Globus pallidus (tissue), 1 donor: ENCODE data around the gene CARNS1.

Experiments used
- DNase-seq: peaks from one replicate; pipeline ENCODE4 v3.0.0-alpha.2; 2015; ENCODE audit warnings: low spot score

The CARNS1 gene

DNA sequence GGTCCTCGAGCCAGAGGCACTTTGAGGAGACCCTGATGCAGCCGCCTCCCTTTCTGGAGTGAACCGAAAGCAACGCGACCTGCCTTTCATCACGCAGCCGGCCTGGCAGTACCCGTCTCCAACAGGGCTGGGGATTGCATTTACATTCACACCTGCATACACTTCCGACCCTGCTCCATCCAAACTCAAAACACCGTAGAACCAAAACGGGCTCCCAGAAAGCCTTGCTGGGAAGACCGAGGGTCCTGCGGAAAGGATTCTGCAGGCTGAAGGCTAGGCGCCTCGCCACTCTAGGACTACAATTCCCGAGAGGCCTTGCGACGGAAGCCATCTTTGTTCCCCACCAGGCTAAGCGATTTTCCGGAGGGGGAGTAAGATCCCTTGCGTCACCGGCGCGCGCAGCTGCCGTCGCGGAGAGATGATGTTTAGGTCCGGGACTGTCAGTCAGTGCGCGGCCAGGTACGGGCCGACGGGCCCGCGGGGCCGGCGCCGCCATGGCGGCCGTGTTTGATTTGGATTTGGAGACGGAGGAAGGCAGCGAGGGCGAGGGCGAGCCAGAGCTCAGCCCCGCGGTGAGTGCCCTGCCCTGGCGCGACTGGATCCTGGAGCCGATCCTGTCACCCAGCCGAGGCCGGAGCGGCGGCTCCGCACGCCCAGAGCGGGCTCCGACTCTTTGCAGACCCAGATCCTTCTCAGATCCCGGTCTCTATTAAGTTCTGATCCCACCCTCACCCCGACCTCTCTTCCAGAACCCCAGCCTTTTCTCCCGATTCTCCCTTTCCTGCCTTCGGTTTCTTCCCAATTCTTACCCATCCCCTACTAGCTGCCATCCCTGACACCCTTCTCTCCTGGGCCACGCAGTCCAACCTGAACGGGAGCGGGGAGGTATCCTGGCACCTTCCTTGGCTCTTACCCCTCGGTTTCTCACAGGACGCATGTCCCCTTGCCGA is 12.8 kb downstream of the CARNS1 start, which contains the start of gene RPS6KB2:
TSS of gene RPS6KB2 (plus strand) at position 443 of the 950 bp plus-strand sequence. CDS start at position 495, 52 bp downstream.
- peak; percentile 97 for DNase-seq

DNA sequence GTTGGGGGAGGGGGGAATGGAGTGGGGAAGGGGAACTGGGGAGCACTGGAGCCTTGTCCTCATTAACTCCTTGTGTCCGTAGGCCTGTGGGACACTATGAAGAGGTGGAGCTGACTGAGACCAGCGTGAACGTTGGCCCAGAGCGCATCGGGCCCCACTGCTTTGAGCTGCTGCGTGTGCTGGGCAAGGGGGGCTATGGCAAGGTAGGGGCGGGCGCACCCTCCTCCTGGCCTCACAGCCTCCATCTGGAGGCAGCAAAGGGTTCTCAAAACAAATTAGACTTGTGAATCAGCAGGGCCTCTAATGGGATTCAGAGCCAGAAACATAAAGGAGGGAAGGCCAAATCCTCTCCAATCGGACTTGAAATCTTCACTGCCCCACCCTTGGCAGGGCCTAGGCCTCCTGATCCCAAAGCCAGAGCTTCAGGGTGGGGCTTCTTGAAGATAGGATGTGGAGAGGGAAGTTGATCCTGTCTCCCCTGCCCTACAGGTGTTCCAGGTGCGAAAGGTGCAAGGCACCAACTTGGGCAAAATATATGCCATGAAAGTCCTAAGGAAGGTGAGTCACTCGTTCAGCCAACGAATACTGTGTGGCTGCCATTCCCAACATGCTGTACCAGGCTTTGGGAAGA is 13.7 kb downstream of the CARNS1 start:
- DNase-seq: no peak

DNA sequence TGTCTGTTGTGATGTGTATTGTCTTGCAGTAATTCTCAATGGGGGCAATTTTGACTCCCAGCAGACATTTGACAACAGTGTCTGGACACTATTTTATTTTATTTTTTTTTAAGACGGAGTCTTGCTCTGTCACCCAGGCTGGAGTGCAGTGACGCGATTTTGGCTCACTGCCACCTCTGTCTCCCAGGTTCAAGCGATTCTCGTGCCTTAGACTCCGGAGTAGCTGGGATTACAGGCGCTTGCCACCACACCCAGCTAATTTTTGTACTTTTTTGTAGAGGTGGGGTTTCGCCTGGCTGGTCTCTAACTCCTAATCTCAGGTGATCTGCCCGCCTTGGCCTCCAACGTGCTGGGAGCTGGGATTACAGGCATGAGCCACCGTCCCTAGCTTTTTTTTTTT is 14.2 kb downstream of the CARNS1 start:
- no peak for DNase-seq

DNA sequence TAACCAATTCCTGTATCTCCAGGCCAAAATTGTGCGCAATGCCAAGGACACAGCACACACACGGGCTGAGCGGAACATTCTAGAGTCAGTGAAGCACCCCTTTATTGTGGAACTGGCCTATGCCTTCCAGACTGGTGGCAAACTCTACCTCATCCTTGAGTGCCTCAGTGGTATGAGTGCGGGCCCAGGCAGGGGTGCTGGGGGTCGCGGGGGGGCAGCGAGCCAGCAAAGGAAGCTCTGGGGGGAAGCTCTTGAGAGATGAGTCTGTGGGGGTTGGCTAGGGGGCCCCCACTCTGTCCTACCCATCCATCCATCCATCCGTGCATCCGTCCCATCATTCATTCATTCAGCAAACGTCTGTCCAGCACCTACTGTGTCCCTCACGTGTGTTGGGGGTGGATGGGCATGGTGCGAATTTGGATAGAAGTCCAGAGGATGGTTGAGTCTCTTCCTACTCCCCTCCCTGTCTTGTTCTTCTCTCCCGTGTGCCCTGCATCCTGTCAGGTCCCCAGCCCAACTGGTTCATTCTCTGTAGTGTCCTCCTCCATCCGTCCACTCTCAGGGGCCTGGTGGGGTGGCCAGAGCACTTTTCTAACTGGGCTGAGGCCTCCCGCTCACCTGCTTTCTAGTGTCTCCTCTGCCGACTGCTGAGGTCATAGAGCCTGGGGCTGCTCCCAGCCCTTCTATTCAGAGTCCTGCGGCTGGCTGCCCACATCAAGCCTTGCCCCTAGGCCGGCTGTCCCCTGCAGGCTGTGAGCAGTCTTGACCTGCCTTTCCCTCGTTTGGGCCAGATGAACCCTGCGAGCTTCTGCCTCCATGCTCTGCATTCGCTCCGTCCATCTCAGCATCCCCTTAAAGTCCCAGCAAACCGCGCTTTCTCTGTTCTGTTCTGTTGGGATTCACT is 16.1 kb downstream of the CARNS1 start:
- DNase-seq: no peak

DNA sequence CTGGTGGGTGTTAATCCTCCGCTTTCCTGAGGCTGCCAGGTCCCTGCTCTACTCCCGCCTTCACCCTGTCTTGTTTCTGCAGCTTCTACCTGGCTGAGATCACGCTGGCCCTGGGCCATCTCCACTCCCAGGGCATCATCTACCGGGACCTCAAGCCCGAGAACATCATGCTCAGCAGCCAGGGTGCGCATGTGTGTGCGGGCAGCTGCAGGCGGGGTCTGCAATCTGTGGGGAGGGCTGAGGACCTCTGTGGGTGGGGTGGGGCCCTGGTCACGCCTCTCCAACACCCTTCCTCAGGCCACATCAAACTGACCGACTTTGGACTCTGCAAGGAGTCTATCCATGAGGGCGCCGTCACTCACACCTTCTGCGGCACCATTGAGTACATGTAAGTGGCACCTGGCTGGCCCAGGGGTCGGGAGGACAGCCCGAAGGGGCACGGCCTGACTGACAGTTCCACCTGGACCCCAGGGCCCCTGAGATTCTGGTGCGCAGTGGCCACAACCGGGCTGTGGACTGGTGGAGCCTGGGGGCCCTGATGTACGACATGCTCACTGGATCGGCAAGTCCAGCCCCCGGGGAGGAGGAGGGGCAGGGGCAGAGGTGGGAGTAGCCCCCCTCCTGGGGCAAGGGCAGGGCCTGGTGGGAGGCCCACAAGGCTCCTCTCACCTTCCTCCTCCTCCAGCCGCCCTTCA is 17.3 kb downstream of the CARNS1 start:
- no peak for DNase-seq

DNA sequence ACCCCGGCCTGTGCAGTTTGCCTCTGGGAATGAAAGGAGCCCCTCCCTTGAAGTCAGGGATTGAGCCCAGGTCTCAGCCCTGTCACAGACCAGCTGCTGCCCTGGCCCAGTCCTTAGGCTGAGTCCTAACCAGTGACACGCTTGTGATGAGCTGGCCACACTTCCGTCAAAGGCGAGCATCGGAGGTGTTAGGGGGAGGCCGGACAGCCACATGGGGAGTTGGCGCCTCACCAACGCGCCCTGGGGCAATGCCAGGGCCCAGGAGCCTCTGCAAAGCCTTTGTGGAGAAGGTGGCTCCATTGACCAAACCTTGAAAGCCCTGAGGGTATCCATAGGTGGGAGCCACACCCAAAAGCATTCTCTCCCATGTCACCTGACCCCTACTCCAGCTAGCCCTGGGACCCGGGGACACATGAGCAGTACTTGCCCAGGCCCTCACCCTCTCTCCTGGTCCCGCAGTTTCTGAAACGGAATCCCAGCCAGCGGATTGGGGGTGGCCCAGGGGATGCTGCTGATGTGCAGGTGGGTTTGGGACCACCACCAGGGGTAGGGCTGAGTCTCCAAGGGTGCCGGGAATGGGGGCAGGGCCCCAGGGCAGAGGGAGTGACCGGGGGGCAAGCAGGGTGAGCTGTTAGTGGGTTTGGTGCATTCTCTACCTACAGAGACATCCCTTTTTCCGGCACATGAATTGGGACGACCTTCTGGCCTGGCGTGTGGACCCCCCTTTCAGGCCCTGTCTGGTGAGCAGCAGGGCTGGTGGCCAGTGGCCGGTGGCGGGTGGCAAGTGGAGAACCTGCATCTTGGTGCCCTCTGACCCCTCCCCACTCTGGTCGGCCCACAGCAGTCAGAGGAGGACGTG is 18.3 kb downstream of the CARNS1 start:
- no peak for DNase-seq

DNA sequence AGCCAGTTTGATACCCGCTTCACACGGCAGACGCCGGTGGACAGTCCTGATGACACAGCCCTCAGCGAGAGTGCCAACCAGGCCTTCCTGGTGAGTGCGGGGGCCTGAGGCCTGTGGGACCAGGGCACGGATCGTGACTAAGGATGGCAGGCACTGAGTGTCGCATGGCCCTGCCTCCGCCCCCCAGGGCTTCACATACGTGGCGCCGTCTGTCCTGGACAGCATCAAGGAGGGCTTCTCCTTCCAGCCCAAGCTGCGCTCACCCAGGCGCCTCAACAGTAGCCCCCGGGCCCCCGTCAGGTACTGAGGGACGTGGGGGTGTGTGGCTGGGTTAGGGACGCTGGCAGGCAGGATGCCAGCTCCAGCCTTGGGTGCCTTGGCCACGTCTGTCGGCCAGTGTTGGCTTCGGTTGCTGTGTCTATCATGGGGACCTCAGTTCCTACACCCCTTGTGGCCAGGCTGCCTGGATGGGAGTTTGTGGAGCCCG is 19.0 kb downstream of the CARNS1 start:
- no peak for DNase-seq

DNA sequence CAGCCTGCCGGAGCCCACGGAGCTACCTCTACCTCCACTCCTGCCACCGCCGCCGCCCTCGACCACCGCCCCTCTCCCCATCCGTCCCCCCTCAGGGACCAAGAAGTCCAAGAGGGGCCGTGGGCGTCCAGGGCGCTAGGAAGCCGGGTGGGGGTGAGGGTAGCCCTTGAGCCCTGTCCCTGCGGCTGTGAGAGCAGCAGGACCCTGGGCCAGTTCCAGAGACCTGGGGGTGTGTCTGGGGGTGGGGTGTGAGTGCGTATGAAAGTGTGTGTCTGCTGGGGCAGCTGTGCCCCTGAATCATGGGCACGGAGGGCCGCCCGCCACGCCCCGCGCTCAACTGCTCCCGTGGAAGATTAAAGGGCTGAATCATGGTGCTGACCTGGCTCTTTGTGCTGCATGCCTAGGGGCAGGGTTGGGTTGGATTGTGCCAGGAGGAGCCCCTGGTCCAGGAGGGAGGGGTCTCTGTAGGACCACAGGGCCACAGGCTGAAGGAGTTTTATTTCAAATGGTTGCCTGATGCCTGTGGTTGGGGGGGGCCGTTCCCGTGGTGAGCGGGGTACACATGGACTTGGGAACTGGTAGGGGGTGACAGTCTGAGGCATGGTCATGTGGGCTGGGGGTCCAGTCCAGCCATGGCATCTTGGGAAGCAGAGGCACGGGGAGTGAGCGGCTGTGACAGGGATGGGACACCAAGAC is 19.7 kb downstream of the CARNS1 start:
- no peak for DNase-seq

DNA sequence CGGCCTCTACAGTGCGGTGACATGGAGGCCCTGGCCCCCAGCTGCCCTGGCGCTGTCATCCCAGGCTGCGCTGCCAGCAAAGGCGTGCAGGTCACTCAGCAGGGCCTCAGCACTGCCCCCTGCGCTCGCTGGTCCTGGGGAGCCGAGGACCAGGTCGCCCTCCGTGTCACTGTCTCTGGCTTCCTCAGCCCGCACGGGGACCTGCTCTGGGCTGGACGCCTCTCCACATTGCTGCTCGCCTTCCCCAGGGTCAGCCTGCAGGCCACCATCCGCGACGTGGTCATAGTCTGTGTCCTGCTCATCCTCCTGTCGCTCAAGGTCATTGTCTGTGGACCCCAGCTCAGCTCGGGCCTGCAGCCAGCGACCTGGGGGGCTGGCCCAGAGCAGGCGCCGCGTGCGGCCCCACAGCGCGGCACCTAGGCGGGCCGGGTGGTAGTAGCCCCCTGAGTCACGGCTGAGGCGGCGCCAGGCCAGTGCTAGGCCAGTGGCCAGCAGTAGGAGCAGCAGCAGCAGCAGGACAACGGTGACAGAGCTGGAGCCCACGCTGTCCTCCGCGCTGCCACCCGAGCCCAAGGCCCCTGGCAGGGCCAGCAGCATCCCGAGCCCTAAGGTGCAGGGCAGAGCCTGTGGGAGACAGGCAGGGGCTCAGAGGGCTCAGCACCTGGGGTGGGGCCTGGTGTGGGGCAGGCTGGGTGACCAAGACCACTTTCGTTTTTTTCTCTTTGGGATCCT is 20.4 kb downstream of the CARNS1 start:
- no peak for DNase-seq

DNA sequence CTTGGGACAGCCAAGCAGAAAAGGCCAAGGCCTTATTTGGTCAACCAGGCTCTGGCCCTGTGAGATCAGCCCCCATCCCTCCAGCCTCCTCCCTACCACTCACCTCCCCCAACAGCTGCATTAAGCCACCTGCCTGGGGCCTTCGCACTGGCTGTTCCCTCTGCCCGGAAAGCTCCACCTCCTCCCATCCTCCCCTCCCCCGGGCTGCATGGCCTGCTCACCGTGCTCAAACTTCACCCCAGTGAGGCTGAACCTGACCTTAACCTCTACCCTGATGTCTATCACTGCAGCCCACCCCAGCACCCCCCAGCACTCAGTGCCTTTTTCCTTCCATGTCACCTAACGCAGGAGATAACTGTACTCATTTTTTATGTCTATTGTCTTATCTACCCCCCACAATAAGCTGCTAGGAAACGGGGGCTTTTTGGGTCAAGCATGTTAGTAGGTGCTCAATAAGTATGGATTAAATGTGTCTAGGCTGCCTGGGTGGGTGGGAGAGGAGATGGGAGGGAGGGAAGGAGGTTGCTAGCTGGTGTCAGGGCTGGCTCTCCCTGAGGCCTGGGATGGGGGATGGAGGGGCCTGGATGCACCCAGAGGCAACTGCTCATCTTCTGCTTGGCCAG is 21.1 kb downstream of the CARNS1 start:
- no peak for DNase-seq

DNA sequence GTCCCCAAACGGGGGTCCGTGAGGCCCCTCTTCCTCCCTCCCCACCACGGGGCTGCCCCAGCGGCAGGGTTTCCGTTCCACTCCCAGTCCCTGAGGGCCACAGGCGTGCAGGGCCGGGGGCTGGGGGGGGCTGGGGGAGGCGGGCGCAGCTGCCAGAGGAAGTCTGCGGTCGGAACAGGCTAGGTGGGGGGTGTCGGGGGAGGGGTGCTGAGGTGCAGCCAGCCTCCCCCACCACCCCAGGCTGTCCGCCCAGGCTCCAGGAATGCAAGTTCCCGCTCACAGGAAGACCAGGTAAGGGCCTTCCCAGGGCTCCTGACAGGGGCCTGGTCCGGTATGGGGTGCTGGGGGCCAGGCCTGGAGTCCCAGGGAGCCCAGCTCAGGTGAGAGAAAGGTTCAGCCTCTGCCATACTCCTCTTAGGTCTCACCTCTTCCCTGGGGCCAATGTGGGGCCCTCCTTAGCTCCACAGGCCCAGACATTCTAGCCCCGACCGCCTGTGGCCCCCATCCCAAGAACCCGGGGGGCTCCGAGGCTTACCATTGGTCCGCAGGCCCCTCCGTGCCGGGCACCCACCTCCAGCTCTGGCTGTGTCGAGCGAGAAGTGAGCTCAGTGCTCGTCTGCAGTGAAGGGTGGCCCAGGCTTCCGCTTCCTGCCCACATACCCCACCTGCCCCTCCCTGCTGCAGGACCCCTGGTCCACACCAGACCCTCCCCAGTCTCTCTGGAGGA is 21.8 kb downstream of the CARNS1 start, which contains the start of gene PTPRCAP:
TSS of gene PTPRCAP (minus strand) at position 601 of the 727 bp plus-strand sequence. CDS start at position 538, 63 bp downstream.
- DNase-seq: no peak

DNA sequence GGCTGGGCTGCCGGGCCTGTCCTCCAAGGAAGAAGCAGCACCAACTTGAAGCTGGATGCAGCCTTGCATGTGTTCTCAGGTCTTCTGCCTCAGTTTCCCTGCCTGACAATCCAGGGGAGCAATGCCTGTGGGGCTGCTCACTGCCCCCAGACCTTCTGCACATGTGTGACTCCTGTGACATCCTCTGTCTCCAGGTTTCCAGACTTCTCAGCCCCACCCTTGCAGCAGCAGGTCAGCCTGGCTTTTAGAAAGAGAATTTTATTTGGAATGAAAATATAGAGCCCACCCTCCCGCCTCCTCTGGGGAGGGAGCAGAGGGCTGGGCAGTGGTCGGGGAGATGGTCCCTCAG is 22.3 kb downstream of the CARNS1 start:
- DNase-seq: no peak

DNA sequence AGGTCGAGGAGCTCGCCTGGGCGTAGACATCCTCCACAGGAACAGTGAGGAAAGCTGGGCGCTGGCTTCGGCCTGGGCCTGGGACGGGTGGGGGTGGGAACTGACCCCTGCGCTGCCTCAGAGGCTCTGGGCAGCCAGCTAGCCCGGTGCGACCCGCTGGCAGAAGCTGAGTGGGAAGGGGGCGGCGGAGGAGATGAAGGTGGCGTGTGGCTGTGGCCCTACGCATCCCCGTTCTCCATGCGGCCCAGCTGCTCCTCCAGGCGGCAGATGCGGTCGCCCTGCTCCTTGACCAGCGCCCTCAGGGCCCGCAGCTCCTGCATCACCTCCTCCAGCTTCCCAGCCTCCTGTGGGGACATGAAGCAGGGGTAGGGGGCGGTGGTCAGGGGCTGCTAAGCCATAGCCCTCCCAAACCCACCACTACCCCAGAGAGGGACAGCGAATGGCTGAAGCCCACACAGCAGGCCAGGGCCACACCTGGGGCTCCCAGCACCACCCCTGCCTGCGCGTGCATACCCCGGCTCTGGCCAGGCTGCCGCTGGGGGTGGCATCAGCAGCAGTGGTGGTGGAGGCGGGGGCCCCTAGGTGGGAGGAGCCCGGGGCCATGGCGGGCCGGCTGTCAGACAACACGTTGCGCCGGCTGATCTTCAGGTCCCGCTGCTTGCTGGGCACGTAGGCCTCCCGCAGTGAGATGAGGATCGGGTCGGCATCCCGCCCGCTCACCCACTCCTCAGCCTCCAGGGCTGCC is 22.9 kb downstream of the CARNS1 start:
- no peak for DNase-seq

DNA sequence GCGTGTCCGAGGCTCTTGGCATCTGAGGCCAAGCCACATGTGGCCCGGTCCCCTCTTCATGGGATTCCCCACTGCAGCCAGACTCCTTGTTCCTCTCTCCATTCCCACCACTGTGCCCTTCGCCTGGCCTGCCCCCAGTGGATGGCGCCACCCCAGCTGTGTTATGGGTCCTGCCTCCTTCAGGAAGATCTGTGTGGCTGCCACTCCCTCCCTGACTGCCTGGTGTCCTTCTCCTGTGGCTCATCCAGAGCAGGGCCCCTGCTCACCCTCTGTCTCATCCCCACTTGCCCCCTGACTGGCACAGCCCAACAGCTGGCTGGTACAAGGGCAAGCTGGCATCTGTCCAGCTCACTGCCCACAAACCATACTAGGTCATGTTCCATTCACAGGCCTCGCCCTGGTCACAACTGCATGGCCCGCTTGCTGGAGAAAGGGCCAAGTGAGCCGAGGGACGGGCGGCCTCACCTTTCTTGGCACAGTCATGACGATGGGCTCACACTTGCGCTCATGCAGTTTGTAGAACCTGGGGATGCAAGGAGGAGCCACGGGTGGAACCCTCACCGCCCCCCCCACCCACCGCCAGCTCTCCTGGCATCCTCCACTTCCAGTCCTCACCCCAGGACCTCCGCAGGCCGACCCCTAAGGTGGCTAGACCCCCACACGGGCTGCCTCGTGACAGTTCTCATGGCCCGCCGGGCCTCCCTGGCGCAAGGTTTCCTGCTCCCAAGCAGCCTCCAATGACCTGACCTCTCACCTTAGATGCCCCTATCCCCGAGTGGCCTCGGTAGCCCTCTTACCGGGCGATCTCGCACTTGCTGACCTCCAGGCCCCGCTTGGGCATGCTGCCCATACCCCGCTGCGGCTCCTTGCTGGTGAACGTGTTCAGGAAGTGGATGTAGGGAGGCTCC is 24.1 kb downstream of the CARNS1 start:
- no peak for DNase-seq

DNA sequence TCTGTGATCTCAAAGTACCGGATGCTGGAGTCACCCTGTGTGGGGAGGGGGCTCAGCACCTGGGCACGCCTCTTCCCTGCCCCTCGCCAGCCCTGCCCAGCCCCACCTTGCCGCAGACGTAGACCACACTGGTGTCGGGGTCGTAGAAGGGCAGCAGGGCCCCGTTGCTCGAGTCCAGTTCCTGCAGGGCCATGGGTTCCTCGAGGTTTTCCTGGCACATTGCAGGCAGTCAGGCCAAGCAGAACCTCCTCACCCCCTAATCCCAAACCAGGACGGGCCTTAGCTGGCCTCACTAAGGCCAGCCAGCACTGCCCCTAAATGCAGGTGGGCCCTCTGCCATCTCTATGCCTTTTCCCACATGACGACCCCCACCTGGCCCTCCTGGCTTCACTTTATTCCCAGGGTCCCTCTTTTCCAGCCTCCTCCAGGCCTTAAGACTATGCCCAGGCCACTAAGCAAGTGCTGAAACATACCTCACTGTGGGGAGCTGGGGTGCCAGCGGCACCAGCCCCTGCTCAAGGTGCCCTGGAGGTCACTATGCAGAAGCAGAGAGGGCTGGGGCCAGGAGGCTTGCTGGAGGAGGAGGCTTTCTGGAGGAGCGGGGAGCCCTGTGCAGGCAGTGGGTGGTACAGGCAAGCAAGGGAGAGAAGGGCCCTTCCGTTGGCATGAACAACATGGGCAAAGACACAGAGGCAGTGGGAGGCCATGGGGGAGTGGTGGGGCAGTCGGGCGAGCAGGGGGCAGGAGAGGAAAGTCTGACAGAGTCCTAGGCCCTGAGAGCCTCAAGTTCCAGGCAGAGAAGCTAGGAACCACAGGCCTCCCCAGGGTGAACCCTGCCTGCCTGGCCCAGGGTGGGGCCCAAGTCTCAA is 25.0 kb downstream of the CARNS1 start:
- no peak for DNase-seq
